T-helper 9 cell (primary cell): ENCODE data around the gene CNP.
"Not testable (repeated sequence)": the region's sequence is repeated elsewhere in the genome, so short reads cannot be mapped to it uniquely, and the experiment has no call there.

Experiments
- DNase-seq: peaks from one replicate; pipeline ENCODE4 v3.0.0-alpha.2; 2020

The CNP gene

GRCh38 chr17:42010266-42010680, 43.7 kb downstream of the CNP start:
- DNase-seq: not testable (repeated sequence)

GRCh38 chr17:42010898-42011516, 44.4 kb downstream of the CNP start:
- no peak for DNase-seq

- DNase-seq: not testable (repeated sequence)
These were observed 45.8 kb downstream of the CNP start for GRCh38 chr17:42012363-42012762.

GRCh38 chr17:42013740-42014139, 47.1 kb downstream of the CNP start:
- not testable (repeated sequence) for DNase-seq

GRCh38 chr17:42016411-42016831, 49.8 kb downstream of the CNP start:
- DNase-seq: no peak

- peak; percentile 79 for DNase-seq
These were observed 50.6 kb downstream of the CNP start, which contains the start of gene DNAJC7 for GRCh38 chr17:42016941-42017865. Gene DNAJC7, minus strand, starts transcription at chr17:42017439. Its CDS starts 23 bp downstream, at chr17:42017416.

GRCh38 chr17:42017866-42018200, 51.2 kb downstream of the CNP start:
- DNase-seq: no peak

GRCh38 chr17:42018339-42018738, 51.7 kb downstream of the CNP start:
- no peak for DNase-seq

GRCh38 chr17:42018988-42019387, 52.4 kb downstream of the CNP start:
- DNase-seq: no peak

GRCh38 chr17:42019509-42020404, 53.2 kb downstream of the CNP start, which contains the start of gene NKIRAS2:
Gene NKIRAS2, plus strand, starts transcription at chr17:42020090. Its CDS starts 1,488 bp downstream, at chr17:42021578.
- DNase-seq: peak; percentile 92

- not testable (repeated sequence) for DNase-seq
These were observed 54.2 kb downstream of the CNP start for GRCh38 chr17:42020845-42021244.

- no peak for DNase-seq
These were observed 57.1 kb downstream of the CNP start for GRCh38 chr17:42023524-42024349.

GRCh38 chr17:42025191-42025579, 58.6 kb downstream of the CNP start:
- no peak for DNase-seq

GRCh38 chr17:42025936-42026335, 59.3 kb downstream of the CNP start:
- DNase-seq: no peak

GRCh38 chr17:42026857-42027589, 60.4 kb downstream of the CNP start:
- no peak for DNase-seq
